ENCODE results near the gene GEMIN7.

GRCh38 chr19:45112111-45112827, 33.2 kb downstream of the GEMIN7 start:
- TF ChIP-seq CTCF (IDR thresholded peaks at IDR 0.05; ENCODE audit: insufficient read depth, low read length, poor library complexity, severe bottlenecking) (no peak), EZH2phosphoT487 (conservative IDR thresholded peaks at IDR 0.05; ENCODE audit: low read length) (no peak)

All from SU-DHL-6 (cell line).